Glutamatergic neuron (in vitro differentiated cells): ENCODE measurements around the gene DACT2. TPM values are rescaled to one million over a fixed set of nuclear protein-coding genes. Genes with fewer than 3 reads are reported as not detected.

ENCODE experiments used
- DNase-seq: peaks from one replicate; pipeline ENCODE4 v3.0.0; 2022
- H3K27ac Mint-ChIP-seq: one replicate; pipeline ENCODE4 v1.8.0; 2020; ENCODE audit warnings: mild to moderate bottlenecking, mixed read lengths, inconsistent platforms; ENCODE audit not compliant: unreplicated experiment
- H3K27me3 Mint-ChIP-seq: one replicate; pipeline ENCODE4 v1.8.0; 2020; ENCODE audit warnings: mild to moderate bottlenecking, moderate library complexity, mixed read lengths, inconsistent platforms; ENCODE audit not compliant: unreplicated experiment
- H3K36me3 Mint-ChIP-seq: one replicate; pipeline ENCODE4 v1.8.0; 2020; ENCODE audit warnings: mild to moderate bottlenecking, mixed read lengths, inconsistent platforms; ENCODE audit not compliant: unreplicated experiment
- H3K4me1 Mint-ChIP-seq: one replicate; pipeline ENCODE4 v1.8.0; 2020; ENCODE audit warnings: mild to moderate bottlenecking, low read depth, mixed read lengths, inconsistent platforms; ENCODE audit not compliant: unreplicated experiment
- H3K4me3 Mint-ChIP-seq: one replicate; pipeline ENCODE4 v1.8.0; 2020; ENCODE audit warnings: mild to moderate bottlenecking, mixed read lengths, inconsistent platforms; ENCODE audit not compliant: unreplicated experiment
- H3K9me3 Mint-ChIP-seq: one replicate; pipeline ENCODE4 v1.8.0; 2020; ENCODE audit warnings: mild to moderate bottlenecking, moderate library complexity, mixed read lengths, inconsistent platforms; ENCODE audit not compliant: unreplicated experiment
- CTCF ChIP-seq: fragments of 200-600 bp; sonication (generic); IDR thresholded peaks from one replicate; pipeline ENCODE4 v1.5.0; 2021; ENCODE audit not compliant: partially characterized antibody, unreplicated experiment
- total RNA-seq: library from RNA; stranded (reverse); fragmentation: NEBNext Ultra II Directional; extraction: Animal tissue kit (Norgen Biotek cat#: 25700); gene quantifications from one replicate; pipeline ENCODE4 v1.2.1, GENCODE V29; 2021; ENCODE audit not compliant: unreplicated experiment

The DACT2 gene
- total RNA-seq, 1 donor from 2014 or later = 0.22 TPM

- Mint-ChIP-seq H3K27ac (no peak overlapping the region), H3K4me3 (no peak overlapping the region), H3K36me3 (no peaks in the 10 kb centered on the region), H3K4me1 (peaks cover 29% of the 10 kb centered on the region), H3K9me3 (peaks cover 1% of the 10 kb centered on the region), H3K27me3 (peaks cover 3% of the 10 kb centered on the region)
- no peak for TF ChIP-seq CTCF
- no peak for DNase-seq
Measured at GRCh38 chr6:168305096-168305749, 14.4 kb downstream of the DACT2 start.

GRCh38 chr6:168304752-168305015 is 14.9 kb downstream of the DACT2 start:
- peaks cover 29% of the 10 kb centered on the region for H3K4me1 Mint-ChIP-seq
- H3K27me3 Mint-ChIP-seq = peaks cover 3% of the 10 kb centered on the region
- no peak for DNase-seq
- no peak overlapping the region for H3K4me3 Mint-ChIP-seq
- H3K27ac Mint-ChIP-seq = no peak overlapping the region
- no peaks in the 10 kb centered on the region for H3K36me3 Mint-ChIP-seq
- H3K9me3 Mint-ChIP-seq = peaks cover 1% of the 10 kb centered on the region
- no peak for TF ChIP-seq CTCF

DNA sequence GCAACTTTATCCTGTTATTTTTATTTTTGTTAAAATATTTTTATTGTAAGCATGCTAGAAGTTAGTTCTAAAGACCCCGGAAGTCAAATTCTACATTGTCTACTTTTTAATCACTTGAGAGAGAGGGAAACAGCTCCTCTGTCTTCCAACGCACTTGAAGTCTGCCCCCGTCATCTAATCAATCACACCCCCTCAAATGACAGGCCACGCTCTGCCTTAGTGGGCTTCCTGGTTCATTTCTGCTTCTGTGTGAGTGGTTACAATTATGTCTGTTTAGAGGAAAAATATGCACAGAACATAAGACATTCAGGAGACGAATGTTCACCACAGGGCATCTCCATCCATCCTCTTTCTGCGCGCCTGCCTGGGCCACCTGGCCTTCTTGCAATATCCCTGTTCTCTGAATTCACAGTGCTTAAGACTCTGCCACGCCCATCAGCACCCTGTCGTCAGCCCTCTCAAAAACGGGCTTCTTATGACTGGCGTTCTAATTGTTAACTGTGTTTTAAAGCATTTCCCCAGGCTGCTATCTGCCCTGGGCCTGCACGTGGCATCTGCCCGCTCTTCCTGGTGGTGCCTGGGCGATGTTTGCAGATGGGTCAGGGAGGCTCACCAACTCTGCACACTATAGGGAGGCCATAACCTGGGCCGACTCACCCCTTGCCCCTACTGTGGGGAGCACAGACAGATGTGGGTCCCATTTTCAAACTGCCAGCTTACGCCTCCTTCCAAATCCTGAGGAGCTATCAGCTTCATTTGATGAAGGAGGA is 15.4 kb downstream of the DACT2 start:
- Mint-ChIP-seq H3K4me1 (peaks cover 28% of the 10 kb centered on the region), H3K27ac (no peak overlapping the region), H3K9me3 (peaks cover 1% of the 10 kb centered on the region), H3K27me3 (peaks cover 3% of the 10 kb centered on the region), H3K4me3 (no peak overlapping the region), H3K36me3 (no peaks in the 10 kb centered on the region)
- no peak for DNase-seq
- TF ChIP-seq CTCF = no peak

DNA sequence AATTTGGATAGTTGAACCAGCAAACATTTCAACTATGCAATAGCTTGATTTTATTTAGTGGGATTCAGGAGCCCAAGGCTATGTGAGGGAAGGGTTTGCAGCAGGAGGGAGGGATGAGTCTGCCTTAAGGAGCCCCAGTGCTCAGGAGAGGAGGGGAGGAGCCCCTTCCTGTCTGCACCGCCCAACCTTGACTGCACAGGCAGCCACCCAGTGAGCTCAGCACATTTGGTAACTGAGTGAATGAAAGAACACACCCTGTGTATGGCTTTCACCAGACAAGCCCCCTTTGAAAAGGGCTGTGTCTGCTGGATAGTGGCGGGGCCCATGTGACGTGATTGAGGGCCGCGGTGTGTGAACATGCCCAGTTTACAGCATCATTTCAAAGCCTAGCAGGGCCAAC is 17.0 kb downstream of the DACT2 start:
- H3K27ac Mint-ChIP-seq = no peak overlapping the region
- peaks cover 3% of the 10 kb centered on the region for H3K27me3 Mint-ChIP-seq
- DNase-seq = no peak
- H3K4me1 Mint-ChIP-seq = peaks cover 25% of the 10 kb centered on the region
- no peak for TF ChIP-seq CTCF
- H3K36me3 Mint-ChIP-seq = no peaks in the 10 kb centered on the region
- peaks cover 1% of the 10 kb centered on the region for H3K9me3 Mint-ChIP-seq
- H3K4me3 Mint-ChIP-seq = no peak overlapping the region

DNA sequence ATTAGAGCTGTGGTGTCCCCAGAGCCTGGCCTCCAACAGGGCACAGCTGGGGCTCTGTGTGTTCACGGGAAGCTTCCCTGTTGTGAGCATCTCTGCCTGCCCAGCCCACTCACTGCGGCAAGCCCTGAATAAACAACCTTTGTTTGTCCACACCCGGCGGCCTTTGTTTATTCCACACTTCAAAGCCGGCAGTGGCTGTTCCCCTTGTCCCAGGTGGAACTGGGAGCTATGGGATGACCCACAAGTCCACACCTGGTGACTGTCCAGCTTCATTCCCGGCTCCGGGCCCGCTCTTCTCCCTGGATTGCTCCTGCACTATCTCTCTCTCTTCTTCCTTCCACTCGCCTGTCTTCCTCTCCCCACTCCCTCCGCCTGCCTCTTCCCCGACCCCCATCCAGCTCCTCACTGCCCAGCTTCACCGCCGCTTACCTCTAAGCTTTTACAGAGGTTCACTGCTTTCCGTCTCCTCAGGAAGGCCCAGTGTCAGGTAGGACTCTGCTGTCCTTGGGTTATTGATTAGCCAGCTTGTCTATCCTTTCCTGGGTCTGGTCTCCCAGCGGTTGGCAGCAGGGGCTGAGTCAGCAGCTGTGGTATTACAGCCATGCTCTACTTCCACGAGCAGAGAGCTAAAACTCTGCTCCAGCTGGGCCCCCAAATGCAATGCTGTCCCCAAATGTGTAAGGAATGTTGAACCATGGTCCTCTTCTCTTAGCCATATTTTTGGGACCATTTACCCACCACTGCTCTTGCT is 17.8 kb downstream of the DACT2 start:
- no peak overlapping the region for H3K27ac Mint-ChIP-seq

More for the DNA sequence above, 17.8 kb downstream of the DACT2 start:
- no peak for TF ChIP-seq CTCF
- Mint-ChIP-seq H3K4me3 (no peak overlapping the region), H3K4me1 (peaks cover 25% of the 10 kb centered on the region), H3K27me3 (peaks cover 3% of the 10 kb centered on the region), H3K36me3 (no peaks in the 10 kb centered on the region), H3K9me3 (peaks cover 4% of the 10 kb centered on the region)
- DNase-seq = no peak
